Subcutaneous adipose tissue (tissue), 4 donors: ENCODE data around the gene ROR1. TPM values are rescaled to one million over a fixed set of nuclear protein-coding genes. Genes with fewer than 3 reads are reported as not detected.

ENCODE experiments used
- CTCF ChIP-seq: fragments of 450-650 bp; IDR thresholded peaks from one replicate; pipeline ENCODE4 v1.5.1; 2016; ENCODE audit warnings: low read depth, mild to moderate bottlenecking, control low read depth, antibody characterized with exemption, moderate library complexity
- total RNA-seq, 4 donors: library from RNA; depleted of rRNA; stranded (reverse); fragments of >200 nt; gene quantifications; one replicate each; pipeline ENCODE4 v1.1.0, GENCODE V29; 2016

ROR1 gene
- total RNA-seq, 4 donors from 2014 or later: 5.8 to 10.2 (median 8.6) TPM

DNA sequence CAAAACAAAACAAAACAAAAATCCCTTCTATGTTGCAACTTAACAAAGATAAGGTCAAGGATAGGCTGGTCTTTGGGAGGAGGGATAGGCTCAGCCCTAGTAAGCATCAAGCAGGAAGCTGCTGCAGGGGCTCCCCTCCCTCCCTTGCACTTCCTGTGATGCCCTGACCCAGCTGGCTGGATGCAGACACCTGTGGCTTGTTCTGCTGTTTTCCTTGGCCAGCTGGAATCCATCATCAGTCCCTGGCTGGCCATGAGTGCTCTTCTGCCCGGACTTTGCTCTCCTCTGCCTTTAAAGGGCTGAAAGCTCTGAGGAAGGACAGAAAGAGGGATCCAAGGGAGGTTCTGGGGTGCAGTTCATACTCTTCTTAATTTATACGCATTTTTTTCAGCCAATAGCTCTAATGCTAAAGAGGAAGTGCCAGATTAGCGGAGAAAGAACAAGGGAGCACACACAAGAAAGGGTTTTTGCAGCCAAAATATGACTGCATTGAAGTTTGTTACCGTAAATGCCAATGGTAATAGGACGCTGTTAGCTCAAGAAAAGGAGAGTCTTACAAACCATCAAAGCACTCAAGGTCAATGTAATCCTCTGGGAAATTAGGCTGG is 409.7 kb downstream of the ROR1 start:
- TF ChIP-seq CTCF: no peak

GRCh38 chr1:64184003-64184440 is 410.2 kb downstream of the ROR1 start:
- no peak for TF ChIP-seq CTCF

GRCh38 chr1:64186138-64186897 is 412.5 kb downstream of the ROR1 start:
- no peak for TF ChIP-seq CTCF

- TF ChIP-seq CTCF: no peak
Observed at GRCh38 chr1:64186898-64187280, 413.1 kb downstream of the ROR1 start.

DNA sequence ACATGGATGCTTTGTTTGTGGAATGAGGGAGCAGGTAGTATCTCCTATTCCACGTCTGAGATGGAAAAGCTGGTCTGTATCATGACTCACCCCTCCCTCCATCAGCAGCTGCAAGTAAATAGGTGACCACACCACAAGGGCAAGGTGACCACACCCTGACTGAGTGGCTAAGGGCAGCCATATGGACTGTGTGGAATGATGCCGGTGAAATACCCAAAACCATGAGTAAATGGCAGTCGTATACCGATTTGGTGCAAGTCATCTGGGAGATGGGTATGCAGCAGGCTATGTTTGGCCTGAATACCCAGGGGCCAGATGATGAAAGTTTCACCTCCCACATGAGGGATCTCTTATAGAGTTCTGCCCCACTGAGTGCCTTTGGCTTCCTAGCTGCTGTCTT is 413.8 kb downstream of the ROR1 start:
- no peak for TF ChIP-seq CTCF

GRCh38 chr1:64192290-64192689 is 418.5 kb downstream of the ROR1 start:
- no peak for TF ChIP-seq CTCF

DNA sequence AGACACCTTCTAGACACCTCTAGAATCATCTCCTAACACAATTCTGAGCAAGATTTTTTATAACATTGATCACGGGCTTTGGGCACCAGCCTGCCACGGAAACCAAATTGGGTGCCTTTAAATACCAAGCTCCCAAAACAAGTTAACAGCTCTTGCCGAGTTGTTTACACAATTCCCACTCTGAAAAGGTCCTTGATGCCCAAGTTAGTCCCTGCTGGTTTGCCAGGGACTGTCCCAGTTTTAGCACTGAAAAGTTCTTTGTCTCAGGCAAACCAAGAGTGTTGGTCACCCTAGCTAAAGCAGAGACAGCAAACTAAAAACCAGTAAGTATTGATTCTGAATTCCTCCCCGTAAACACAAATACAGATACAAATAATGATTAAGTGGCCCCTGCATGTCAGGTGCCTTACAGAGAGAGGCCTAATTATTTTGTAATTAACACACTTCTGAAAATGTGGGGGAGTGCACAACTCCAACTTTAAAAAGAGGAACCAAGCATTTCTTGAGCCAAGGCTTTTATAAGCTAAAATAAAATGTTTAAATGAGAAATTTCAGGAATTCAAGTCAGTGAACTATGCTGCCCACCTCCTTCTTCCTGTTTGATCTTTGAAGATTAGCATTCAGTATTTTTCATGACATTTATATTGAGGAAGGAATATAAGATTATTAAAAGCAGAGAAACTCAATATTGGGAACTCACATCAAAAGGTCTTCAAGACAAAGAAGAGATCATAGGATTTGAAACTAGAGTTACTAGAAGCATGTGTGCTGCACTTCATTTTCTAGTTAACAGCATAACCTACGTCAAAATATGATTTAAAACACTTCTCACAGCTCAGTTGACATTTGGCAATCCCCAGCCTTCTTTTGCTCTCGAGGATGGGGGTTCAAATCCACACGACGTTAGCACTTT is 420.6 kb downstream of the ROR1 start:
- no peak for TF ChIP-seq CTCF
